ENCODE results near the gene UBA5.

UBA5 gene

DNA sequence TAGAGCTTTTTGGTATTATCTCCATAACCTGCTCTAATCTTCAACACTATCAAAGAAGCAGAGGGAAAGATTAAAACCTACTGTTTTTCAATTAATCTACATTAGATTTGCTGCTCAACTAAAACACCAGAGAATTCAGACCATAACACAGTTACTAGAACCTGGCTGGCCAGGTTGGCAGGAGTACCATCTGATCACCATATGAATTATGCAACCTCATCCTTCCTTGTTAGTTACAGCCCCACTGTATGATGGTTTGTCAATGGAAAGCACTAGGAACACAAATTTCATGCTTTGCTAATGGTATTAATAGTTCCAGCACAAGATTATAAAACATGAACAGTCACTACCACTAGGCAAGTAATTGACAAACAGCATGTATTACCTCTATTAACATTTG is 56.2 kb downstream of the UBA5 start:
- ChIA-PET POLR2A (ENCODE audit: low non-redundant PET) (no interaction called here), CTCF (interaction anchor here (0.7 to 1.2 kb wide), 2 partner anchors 27 to 57 kb away, joined by 3 to 8 read pairs; partner anchors contain the start of genes ACAD11 and UBA5)
- TF ChIP-seq, protein P1, sequence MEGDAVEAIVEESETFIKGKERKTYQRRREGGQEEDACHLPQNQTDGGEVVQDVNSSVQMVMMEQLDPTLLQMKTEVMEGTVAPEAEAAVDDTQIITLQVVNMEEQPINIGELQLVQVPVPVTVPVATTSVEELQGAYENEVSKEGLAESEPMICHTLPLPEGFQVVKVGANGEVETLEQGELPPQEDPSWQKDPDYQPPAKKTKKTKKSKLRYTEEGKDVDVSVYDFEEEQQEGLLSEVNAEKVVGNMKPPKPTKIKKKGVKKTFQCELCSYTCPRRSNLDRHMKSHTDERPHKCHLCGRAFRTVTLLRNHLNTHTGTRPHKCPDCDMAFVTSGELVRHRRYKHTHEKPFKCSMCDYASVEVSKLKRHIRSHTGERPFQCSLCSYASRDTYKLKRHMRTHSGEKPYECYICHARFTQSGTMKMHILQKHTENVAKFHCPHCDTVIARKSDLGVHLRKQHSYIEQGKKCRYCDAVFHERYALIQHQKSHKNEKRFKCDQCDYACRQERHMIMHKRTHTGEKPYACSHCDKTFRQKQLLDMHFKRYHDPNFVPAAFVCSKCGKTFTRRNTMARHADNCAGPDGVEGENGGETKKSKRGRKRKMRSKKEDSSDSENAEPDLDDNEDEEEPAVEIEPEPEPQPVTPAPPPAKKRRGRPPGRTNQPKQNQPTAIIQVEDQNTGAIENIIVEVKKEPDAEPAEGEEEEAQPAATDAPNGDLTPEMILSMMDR (conservative IDR thresholded peaks at IDR 0.05; ENCODE audit: low read depth): no peak
- H3K27ac ChIP-seq: no peak overlapping the region
- DNase-seq (ENCODE audit: low spot score): no peak

DNA sequence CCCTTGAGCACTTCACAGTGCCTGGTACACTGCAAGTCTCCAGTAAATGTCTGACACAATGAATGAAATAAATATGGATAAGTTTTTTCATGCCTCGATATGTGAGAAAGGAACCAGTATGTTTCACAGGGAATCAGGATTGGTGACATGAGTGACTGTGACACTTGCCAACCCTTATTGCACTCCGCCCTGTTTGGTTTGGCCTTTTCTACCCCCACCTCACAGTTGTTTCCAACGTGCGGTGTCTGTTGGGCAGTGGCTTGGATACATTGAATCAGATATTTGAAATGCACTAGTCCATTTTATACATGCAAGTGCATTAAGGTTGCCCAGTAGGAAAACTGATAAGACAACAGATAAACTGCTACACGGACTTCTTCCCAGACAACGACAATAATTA is 60.1 kb downstream of the UBA5 start:
- ChIA-PET CTCF (interaction anchor here (0.7 kb wide), 1 partner anchor 62 kb away, joined by 4 read pairs; no protein-coding TSS in a partner anchor), POLR2A (ENCODE audit: low non-redundant PET) (no interaction called here)
- H3K27ac ChIP-seq: no peak overlapping the region
- TF ChIP-seq, protein P1 (conservative IDR thresholded peaks at IDR 0.05; ENCODE audit: low read depth): no peak
- no peak for DNase-seq (ENCODE audit: low spot score)

DNA sequence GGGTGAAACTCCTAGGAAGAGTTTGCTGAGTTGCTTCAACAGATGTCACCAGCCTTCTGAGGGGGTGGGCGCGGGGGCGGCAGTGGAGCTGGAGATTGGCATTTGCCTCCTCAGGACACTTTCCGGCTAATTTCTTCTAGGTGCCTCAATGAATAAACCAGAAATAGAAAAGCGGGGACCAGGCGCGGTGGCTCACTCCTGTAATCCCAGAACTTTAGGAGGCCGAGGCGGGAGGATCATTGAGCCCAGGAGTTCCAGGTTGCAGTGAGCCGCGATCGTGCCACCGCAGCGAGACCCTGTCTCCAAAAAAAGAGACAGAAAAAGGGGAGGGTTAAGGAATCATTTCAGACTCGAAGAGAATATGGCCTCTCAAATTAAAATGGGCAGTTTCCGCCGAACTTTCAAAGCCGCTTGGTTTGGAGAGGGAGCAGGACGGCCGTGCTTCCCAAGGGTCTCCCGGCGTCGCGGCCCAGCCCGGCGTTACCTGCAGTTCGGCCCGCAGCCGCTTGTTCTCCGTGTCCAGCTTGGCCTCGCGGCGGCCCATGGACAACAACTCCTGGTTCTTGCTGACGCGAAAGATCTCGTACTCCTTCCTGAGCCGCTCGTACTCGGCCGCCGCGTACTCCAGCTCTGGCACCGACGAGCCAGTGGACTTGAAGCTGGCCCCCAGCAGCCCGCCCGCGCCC is 61.5 kb downstream of the UBA5 start:
- POLR2A ChIA-PET (ENCODE audit: low non-redundant PET): no interaction called here
- CTCF ChIA-PET: interaction anchor here (0.5 to 0.6 kb wide), 2 partner anchors 38 to 120 kb away, joined by 3 to 4 read pairs; no protein-coding TSS in a partner anchor
- peak; percentile 36 for DNase-seq (ENCODE audit: low spot score)
- TF ChIP-seq, protein P1 (conservative IDR thresholded peaks at IDR 0.05; ENCODE audit: low read depth): peak; percentile 38; the same call in 1 of the 2 replicates
- peak overlapping the region; percentile 95 for H3K27ac ChIP-seq

DNA sequence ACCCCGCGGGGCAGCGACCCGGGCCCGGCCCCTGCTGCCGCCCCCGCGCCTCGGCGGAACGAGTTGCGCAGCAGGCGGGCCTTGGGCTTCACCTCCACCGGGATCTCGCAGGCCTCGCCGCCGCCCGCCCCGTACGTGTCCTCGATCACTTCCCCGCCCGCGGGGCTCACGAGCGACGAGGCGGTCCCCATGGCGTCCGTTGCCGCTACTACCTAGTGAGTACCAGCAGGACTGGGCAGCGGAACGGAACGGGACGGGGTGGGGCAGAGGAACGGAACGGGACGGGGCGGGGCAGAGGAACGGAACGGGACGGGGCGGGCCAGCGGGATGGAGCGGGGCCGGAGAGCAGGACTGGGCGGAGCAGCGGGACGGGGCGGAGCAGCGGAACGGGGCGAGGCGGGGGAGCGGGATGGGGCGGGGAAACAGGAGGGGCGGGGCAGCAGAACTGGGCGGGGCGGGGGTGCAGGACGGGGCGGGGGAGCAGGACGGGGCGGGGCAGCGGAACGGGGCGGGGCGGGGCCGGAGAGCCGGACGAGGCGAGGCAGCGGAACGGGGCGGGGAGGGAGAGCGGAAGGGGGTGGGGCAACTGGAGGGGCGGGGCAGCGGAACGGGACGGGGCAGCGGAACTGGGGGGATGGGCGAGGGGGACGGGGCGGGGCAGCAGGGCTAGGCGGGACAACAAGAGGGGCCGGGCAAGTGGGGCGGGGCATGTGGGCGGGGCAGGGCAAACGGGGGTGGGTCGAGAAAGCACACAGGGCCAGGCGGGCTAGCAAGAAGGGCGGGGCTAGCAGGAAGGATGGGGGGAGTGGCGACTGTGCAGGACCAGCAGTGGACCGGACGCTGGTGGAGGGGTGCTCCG is 62.3 kb downstream of the UBA5 start, which contains the start of gene NPHP3:
Gene NPHP3, minus strand, starts transcription at position 245 of the 859 bp plus-strand sequence. Its CDS starts 54 bp downstream, at position 191.
- DNase-seq (ENCODE audit: low spot score): peak; percentile 97
- POLR2A ChIA-PET (ENCODE audit: low non-redundant PET): no interaction called here
- CTCF ChIA-PET: interaction anchor here (0.5 to 0.8 kb wide), 2 partner anchors 13 to 121 kb away, joined by 4 read pairs; no protein-coding TSS in a partner anchor
- peak within 1 kb of the TSS; percentile 95 for H3K27ac ChIP-seq
- TF ChIP-seq, protein P1 (conservative IDR thresholded peaks at IDR 0.05; ENCODE audit: low read depth): no peak

DNA sequence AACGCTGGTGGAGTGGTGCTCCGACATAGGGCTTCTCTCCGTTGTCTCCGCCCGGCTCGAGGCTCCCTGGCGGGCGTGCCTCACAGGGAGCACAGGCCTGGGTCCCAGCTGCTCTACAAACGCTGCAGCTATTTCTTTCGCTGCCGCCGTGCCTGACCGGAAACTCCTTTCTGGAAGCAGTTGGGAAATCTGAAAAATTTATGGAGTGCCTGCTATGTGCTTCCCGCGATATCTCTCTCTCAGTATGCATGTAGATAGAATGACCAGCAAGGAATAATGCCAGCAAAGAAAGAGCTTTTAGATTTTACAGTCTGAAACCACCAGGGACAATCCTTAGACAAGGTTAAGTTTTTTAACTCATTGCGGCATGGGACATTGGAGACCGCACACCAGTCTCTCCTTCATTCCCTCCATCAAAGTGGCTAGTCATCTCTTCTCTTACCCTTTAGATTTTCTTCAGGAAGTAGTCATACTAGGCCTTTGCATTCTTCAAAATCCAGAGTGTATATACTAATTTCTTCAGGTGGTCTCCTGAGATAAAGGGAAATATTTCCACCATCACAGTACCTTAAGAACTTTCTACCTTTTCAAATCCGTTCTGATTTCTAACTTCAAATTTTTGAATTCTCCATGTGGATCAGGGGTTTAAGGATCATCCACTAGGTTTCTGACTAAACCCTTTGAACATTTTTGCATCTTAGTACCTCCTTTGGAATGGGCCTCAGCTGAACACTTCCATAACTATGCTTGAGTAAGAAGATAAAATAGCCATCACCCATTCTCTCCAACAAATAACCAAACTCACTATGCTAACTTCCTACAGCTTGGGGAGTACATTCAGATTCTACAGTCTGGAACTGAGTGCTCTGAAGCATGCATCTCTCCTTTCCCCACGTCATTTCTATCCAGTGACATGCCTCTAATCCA is 63.2 kb downstream of the UBA5 start:
- H3K27ac ChIP-seq: peak overlapping the region; percentile 93
- peak; percentile 24 for DNase-seq (ENCODE audit: low spot score)
- TF ChIP-seq, protein P1 (conservative IDR thresholded peaks at IDR 0.05; ENCODE audit: low read depth): no peak
- ChIA-PET CTCF (interaction anchor here (0.8 kb wide), 1 partner anchor 14 kb away, joined by 4 read pairs; no protein-coding TSS in a partner anchor), POLR2A (ENCODE audit: low non-redundant PET) (no interaction called here)

Measured in RWPE1 (cell line).